Stimulated activated CD4-positive, alpha-beta T cell treated with anti-CD3 and anti-CD28 coated beads, TNF-alpha, amount 100 ng/mL, for 48 hours (primary cell): ENCODE results near the gene GOLPH3L.
A peak's percentile ranks its signal among the peaks of the same experiment; 100 is the strongest.
"Not testable (repeated sequence)": the region's sequence is repeated elsewhere in the genome, so short reads cannot be mapped to it uniquely, and the experiment has no call there.

Experiments
- DNase-seq, 3 donors: peaks; one replicate each; pipeline ENCODE4 v3.0.0-alpha.2; 2020; ENCODE audit warnings: low read depth in 3 of 3

GOLPH3L gene

DNA sequence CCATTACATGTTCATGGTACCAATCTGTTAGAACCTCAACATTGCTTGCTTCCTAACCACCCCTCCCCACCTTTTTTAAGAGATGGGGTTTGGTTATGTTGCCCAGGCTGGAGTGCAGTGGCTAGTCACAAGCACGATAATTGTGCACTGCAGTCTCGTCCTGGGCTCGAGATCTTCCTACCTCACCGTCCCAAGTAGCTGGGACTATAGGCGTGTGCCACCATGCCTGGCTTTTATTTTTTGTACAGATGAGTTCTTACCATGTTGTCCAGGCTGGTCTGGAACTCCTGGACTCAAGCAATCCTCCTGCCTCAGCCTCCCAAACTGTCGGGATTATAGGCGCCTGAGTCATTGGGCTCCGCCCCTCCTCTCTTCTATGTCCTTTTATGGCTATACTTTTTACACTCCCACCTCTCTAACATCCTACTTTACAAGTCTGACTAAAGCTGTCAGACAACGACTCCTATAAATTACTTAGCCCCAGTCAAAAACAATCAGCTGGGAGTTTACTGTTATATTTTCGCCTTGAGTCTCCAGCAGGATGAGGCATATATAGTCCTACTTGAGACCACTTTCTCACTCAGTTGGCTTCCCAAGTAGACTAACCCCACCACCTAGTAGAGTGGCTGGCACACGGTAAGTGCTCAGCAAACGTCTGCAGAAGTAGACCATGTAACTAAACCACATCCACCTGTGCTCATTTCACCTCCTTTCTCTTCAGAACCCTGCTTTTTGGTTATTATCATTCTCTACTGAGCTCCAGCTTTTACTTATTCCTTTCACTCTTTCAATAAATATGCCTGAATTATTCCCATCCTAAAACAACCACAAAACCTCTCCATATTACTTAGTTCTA is 81.4 kb downstream of the GOLPH3L start:
- DNase-seq, result no peak

DNA sequence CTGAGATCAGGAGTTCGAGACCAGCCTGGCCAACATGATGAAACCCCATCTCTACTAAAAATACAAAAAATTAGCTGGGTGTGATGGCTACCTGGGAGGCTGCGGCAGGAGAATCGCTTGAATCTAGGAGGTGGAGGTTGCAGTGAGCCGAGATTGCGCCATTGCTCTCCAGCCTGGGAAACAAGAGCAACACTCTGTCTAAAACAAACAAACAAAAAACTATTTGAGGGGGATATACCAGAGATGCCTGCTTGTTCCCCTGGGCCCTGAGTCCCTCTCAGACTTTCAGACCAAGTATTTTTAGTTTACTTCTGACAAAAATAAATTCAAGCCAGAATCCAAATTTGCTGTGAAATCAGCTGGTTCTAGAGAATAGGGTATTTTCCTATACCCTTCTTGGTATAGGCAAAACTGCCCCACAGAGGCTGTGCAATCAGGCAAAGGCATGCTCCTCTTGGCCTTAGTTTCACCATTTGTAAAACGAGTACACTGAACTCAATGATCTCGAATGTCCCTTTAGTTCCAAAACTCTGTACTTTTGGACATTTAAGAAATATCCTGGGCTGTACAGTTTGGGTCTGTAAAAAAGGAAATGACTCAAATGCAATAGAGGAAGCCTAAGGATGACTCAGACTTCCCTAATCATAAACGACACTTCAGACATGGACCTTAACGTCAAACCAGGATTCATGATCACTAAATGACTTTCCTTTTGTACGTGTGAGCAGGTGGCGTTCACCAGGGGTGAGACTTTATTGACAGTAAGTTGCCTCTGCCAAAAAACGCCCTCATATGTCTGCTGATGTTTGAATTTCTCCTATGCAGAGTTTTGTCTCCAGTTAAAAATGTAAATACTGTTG is 83.7 kb downstream of the GOLPH3L start:
- peak in 2 of 3 donors; percentile 39 to 53 for DNase-seq

DNA sequence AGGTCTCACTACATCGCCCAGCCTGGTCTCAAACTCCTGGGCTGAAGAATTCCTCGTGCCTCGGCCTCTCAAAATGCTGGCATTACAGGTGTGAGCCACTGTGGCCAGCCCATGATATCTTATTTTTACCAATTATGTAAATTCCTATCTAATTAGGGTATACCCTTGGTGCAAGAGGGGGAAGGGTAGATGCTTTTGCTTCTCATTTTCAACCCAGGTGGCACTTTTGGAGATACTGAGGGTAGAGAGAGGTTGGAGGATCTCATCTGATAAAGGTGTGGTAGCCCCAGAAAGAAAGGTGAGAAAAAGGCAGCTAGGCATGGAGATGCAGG is 85.0 kb downstream of the GOLPH3L start:
- no peak for DNase-seq

DNA sequence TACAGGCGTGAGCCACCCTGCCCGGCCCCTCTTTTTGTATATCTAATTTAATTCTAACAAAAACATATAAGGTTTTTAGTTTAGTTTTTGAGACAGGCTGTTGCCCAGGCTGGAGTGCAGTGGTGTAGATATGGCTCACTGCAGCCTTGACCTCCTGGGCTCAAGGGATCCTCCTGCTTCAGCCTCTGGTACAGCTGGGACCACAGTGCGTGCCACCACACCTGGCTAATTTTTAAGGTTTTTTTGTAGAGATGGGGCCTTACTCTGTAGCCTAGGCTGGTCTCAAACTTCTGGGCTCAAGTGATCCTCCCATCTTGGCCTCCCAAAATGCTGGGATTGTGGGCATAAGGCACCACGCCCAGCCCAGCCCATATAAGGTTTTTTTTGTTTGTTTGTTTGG is 86.4 kb downstream of the GOLPH3L start:
- no peak for DNase-seq

DNA sequence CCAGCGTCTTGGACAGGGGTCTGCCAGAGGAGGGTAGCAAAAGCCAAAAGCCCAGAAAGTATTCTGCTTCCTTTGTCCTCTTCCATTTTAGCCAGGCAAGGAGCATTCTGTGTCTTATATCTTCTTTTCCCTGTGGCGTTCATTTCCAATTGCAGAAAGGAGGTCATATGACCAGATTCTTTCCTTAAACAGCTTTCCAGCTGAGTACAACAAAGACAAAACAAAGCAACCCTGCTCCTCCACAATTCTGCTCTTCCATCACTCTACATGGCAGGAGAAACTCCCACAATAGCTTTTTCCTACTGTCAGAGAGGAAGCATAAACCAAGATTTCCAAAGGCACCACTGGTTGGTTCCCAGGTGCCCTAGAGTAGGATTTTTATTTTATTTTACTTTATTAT is 87.2 kb downstream of the GOLPH3L start:
- DNase-seq, result no peak

DNA sequence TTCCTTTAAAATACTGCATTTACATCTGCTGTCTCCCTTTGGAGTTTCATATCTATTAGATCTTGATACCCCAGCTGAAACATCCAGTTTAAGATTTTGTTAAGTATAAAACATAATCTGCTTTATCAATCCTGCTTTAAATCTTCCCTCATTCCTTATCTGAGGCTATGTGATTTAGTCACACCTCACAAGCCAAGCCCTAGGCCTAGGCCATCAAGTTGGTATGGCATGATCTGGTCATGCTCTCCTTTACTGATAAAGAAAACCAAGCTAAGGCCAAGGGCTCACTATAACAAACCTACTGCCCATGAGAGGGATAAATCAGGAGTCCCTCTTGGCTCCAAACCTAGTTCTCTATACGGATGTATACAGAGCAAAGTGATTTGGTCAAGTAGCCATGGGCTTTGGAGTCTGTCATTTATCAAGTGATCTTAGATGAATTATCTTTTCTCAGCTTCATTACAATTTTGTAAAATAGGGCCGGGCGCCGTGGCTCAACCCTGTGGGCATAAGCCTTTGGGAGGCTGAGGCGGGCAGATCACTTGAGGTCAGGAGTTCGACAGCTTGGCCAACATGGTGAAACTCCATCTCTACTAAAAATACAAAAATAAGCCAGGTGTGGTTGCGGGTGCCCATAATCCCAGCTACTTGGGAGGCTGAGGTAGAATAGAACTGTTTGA is 90.4 kb downstream of the GOLPH3L start:
- DNase-seq, result no peak

DNA sequence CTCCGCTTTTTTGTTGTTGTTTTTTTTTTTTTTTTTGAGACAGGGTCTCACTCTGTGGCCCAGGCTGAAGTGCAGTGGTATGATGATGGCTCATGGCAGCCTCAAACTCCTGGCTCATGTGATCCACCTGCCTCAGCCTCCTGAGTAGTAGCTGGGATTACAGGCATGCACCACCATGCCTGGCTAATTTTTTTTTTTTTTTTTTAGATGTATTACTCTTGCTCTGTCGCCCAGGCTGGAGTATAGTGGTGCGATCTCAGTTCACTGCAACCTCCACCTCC is 91.6 kb downstream of the GOLPH3L start:
- DNase-seq, result not testable (repeated sequence)

DNA sequence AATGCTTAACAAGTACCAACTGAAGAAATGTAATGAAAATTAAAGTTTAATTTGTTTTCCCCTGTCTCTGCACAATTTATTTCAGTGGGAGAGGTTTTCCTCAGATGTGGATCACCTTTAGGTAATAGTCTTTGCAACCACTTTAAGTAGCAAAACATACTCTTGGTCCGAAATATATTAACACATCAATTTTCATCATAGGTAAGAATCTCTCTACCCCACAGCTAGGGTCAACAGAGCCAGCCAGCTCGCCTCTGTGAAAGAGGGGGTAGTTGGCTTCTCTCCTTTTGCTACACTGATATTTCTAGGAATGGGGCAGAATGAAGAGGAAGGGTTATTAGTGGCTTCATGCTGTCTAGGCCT is 92.7 kb downstream of the GOLPH3L start:
- DNase-seq, result no peak

DNA sequence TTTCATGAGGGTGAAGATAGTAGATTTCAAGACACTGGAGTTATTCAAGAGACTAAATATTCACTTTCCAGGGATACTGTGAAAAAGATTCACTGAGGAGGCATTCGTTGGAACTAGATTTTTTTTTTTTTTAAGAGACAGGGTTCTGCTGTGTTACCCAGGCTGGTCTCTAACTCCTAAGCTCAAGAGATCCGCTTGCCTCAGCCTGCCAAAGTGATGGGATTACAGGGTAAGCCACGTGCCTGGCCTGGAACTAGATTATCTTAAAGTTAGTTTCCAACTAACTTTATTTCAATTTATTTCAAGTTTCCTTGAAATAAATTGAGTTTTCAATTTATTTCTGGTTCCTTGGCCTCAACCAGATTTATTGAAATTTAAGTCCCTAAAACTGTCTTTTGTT is 93.2 kb downstream of the GOLPH3L start:
- DNase-seq, result no peak

DNA sequence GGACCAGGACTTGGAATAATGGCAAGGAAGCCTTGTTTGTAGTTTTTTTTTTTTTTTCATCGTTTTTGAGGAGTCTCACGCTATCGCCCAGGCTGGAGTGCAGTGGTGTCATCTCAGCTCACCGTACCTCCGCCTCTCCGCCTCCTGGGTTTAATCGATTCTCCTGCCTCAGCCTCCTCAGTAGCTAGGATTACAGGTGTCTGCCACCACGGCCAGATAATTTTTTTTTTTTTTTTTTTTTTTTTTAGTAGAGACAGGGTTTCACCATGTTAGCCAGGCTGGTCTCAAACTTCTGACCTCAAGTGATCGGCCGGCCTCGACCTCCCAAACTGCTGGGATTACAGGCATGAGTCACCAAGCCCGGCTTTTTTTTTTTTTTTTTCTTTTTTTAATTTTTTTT is 94.6 kb downstream of the GOLPH3L start:
- DNase-seq, result not testable (repeated sequence)

DNA sequence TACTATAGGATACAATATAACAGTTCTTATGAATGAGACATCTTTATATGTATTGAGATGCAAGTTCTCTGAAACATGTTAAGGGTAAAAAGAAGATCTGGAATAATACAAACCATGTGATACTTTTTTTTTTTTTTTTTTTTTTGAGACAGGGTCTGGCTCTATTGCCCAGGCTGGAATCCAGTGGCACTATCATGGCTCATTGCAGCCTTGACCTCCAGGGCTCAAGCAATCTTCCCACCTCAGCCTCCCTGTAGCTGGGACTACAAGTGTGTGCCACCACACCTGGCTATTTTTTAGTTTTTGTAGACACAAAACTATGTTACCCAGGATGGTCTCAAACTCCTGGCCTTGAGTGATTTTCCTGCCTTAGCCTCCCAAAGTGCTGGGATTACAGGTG is 95.4 kb downstream of the GOLPH3L start:
- no peak for DNase-seq

DNA sequence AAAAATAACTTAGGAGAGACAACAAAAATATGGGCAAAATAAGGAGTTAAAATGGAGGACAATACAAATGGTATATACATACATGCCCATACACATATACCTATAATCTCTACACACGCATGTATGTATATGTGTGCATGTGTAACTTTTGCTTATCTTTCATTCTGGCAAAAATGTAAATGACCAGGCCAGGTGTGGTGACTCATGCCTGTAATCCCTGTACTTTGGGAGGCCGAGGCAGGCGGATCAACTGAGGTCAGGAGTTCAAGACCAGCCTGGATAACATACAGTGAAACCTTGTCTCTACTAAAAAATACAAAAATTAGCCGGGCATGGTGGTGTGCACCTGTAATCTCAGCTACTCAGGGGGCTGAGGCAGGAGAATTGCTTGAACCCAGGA is 98.6 kb downstream of the GOLPH3L start:
- DNase-seq, result not testable (repeated sequence)

DNA sequence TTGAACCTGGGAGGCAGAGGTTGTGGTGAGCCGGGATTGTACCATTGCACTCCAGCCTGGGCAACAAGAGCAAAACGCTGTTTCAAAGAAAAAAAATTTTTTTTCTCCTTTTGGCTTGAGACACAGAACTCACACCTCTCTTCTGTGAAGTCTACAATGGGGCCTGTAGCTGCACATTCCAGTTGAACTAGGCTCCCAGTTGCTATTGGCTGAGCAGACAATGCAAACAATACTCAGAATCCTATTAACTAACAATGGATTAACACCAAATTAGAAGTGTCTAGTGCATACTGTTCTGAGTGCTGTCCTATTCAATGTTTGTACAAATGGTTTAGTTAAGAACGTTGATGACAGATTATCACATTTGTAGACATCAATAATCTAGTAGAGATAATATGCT is 100.0 kb downstream of the GOLPH3L start:
- DNase-seq, result no peak
